HCT116 (cell line): ENCODE measurements around the gene CFDP1. TPM values are rescaled to one million over a fixed set of nuclear protein-coding genes. Genes with fewer than 3 reads are reported as not detected.

Experiments used
- ATAC-seq: fragments of 200-7000 bp; cut with Tn5 transposase; 2 replicates; pipeline ENCODE4 v1.9.1; 2020; ENCODE audit warnings: mild to moderate bottlenecking, moderate library complexity
- BruUV-seq: library from RNA; stranded (reverse); fragments of 400-500 nt; replicated peaks from 2 replicates; lab custom pipeline; 2021; lab: Mats Ljungman, UMichigan
- CTCF ChIA-PET: fragments of 300-600 bp; sonication (Branson Sonifier 250); formaldehyde crosslinking; loops from one replicate; lab custom pipeline; 2021; ENCODE audit warnings: antibody characterized with exemption; lab: Charles Lee
- POLR2A ChIA-PET: fragments of 300-600, 350-600 bp; sonication (Branson Sonifier 250); formaldehyde crosslinking; loops from one replicate; lab custom pipeline; 2021; ENCODE audit warnings: antibody characterized with exemption; lab: Charles Lee
- RAD21 ChIA-PET, 2 experiments: fragments of 300-600 bp; sonication (Branson Sonifier 250); formaldehyde crosslinking; loops; one replicate each; lab custom pipeline; 2023; ENCODE audit warnings: low total read pairs in 2 of 2; ENCODE audit not compliant: uncharacterized antibody in 2 of 2, unreplicated experiment in 2 of 2, low non-redundant PET in 1 of 2; lab: Charles Lee
- DNase-seq: peaks from one replicate; pipeline ENCODE4 v3.0.0-alpha.2; 2010; ENCODE audit warnings: low read depth, low spot score
- H2AFZ ChIP-seq: fragments of 200-600 bp; shearing (Covaris generic), sonication (generic); 2 replicates; pipeline ENCODE4 v1.6.1; 2017; ENCODE audit warnings: low read depth, mixed run types, mixed read lengths, antibody characterized with exemption, low read length; ENCODE audit not compliant: poor library complexity, severe bottlenecking
- H3K27ac ChIP-seq: 2 replicates; pipeline ENCODE4 v1.5.1; 2012; ENCODE audit warnings: low read depth, low read length
- H3K27me3 ChIP-seq: fragments of 200-600 bp; sonication (generic); 2 replicates; pipeline ENCODE4 v1.6.1; 2016; ENCODE audit warnings: mixed run types, low read length, mixed read lengths; ENCODE audit not compliant: insufficient read depth
- H3K36me3 ChIP-seq, 2 experiments: fragments of 200-500 bp in 1 of 2; fragments of 200-600 bp in 1 of 2; sonication (Bioruptor generic) in 1 of 2; sonication (generic) in 1 of 2; 2 replicates each; pipeline versions ENCODE4 v1.5.1 to v1.6.1; 2014 to 2016; ENCODE audit warnings: low read length in 2 of 2, inconsistent platforms in 1 of 2, mixed read lengths in 1 of 2, mixed run types in 1 of 2; ENCODE audit not compliant: insufficient read depth in 2 of 2, control insufficient read depth in 1 of 2
- H3K4me1 ChIP-seq, 2 experiments: fragments of 200-600 bp in 1 of 2; sonication (generic) in 1 of 2; 2 replicates each; pipeline versions ENCODE4 v1.5.1 to v1.6.1; 2012 to 2017; ENCODE audit warnings: low read length in 2 of 2, inconsistent platforms in 1 of 2, mild to moderate bottlenecking in 1 of 2, mixed read lengths in 1 of 2, mixed run types in 1 of 2, moderate library complexity in 1 of 2; ENCODE audit not compliant: insufficient read depth in 2 of 2, control insufficient read depth in 1 of 2
- H3K4me2 ChIP-seq: fragments of 200-600 bp; sonication (generic); 2 replicates; pipeline ENCODE4 v1.6.1; 2017; ENCODE audit warnings: mixed run types, low read length, mixed read lengths
- H3K4me3 ChIP-seq, 2 experiments: fragments of 200-600 bp in 1 of 2; sonication (generic) in 1 of 2; replicated peaks in 1 of 2; 2 replicates each; pipeline ENCODE4 v1.5.1; 2011 to 2016; ENCODE audit warnings: low read length in 2 of 2, control low read depth in 1 of 2, low read depth in 1 of 2, mild to moderate bottlenecking in 1 of 2, mixed read lengths in 1 of 2, mixed run types in 1 of 2
- H3K79me2 ChIP-seq: fragments of 200-600 bp; sonication (generic); 2 replicates; pipeline ENCODE4 v1.6.1; 2017; ENCODE audit warnings: mild to moderate bottlenecking, mixed run types, low read length, moderate library complexity, mixed read lengths; ENCODE audit not compliant: insufficient read depth
- H3K9ac ChIP-seq: fragments of 200-600 bp; sonication (generic); 2 replicates; pipeline ENCODE4 v1.6.1; 2016; ENCODE audit warnings: low read length, mixed read lengths
- H3K9me2 ChIP-seq: fragments of 200-600 bp; sonication (generic), shearing (Covaris generic); 2 replicates; pipeline ENCODE4 v1.6.1; 2017; ENCODE audit warnings: mixed run types, mild to moderate bottlenecking, moderate library complexity; ENCODE audit not compliant: insufficient read depth
- H3K9me3 ChIP-seq, 2 experiments: fragments of 200-500 bp in 1 of 2; fragments of 200-600 bp in 1 of 2; sonication (Bioruptor generic) in 1 of 2; sonication (generic) in 1 of 2; 2 replicates each; pipeline ENCODE4 v1.6.1; 2014 to 2017; ENCODE audit warnings: low read length in 2 of 2, mixed read lengths in 2 of 2, inconsistent platforms in 1 of 2, low read depth in 1 of 2, mild to moderate bottlenecking in 1 of 2, mixed run types in 1 of 2, moderate library complexity in 1 of 2; ENCODE audit not compliant: control insufficient read depth in 1 of 2, insufficient read depth in 1 of 2
- H4K20me1 ChIP-seq: fragments of 200-600 bp; sonication (generic), shearing (Covaris generic); 2 replicates; pipeline ENCODE4 v1.6.1; 2017; ENCODE audit warnings: mixed run types, mild to moderate bottlenecking, moderate library complexity; ENCODE audit not compliant: insufficient read depth
- CBX3 ChIP-seq: IDR thresholded peaks from 2 replicates; pipeline ENCODE4 v1.6.1; 2012; ENCODE audit warnings: low read depth
- CEBPB ChIP-seq: IDR thresholded peaks from 2 replicates; pipeline ENCODE4 v1.6.1; 2012; ENCODE audit warnings: low read depth
- CTCF ChIP-seq, 3 experiments: fragments of 200-600 bp in 1 of 3; sonication (generic) in 1 of 3; IDR thresholded peaks in 2 of 3; conservative IDR thresholded peaks in 1 of 3; 2 replicates each; pipeline ENCODE4 v1.5.1; 2012 to 2017; ENCODE audit warnings: low read depth in 2 of 3, low read length in 2 of 3, antibody characterized with exemption in 1 of 3, borderline replicate concordance in 1 of 3, control low read depth in 1 of 3, mild to moderate bottlenecking in 1 of 3, mixed read lengths in 1 of 3, mixed run types in 1 of 3, moderate library complexity in 1 of 3; ENCODE audit not compliant: insufficient read depth in 1 of 3
- EGR1 ChIP-seq: IDR thresholded peaks from 2 replicates; pipeline ENCODE4 v1.6.1; 2012; ENCODE audit warnings: low read depth
- ELF1 ChIP-seq: IDR thresholded peaks from 2 replicates; pipeline ENCODE4 v1.6.1; 2012; ENCODE audit warnings: low read depth, borderline replicate concordance
- EZH2 ChIP-seq: fragments of 200-600 bp; sonication (generic); IDR thresholded peaks from 2 replicates; pipeline ENCODE4 v1.6.1; 2017; ENCODE audit warnings: antibody characterized with exemption, mixed run types
- JUND ChIP-seq: IDR thresholded peaks from 2 replicates; pipeline ENCODE4 v1.6.1; 2012
- POLR2A ChIP-seq: IDR thresholded peaks from 2 replicates; pipeline ENCODE4 v1.7.0; 2011; ENCODE audit warnings: borderline replicate concordance; ENCODE audit not compliant: insufficient read depth, insufficient read length; ENCODE audit errors: extremely low read depth
- POLR2AphosphoS5 ChIP-seq: IDR thresholded peaks from 2 replicates; pipeline ENCODE4 v1.6.1; 2011; ENCODE audit warnings: mild to moderate bottlenecking, low read depth, low read length, moderate library complexity
- RAD21 ChIP-seq: IDR thresholded peaks from 2 replicates; pipeline ENCODE4 v1.6.1; 2012; ENCODE audit warnings: low read depth, mild to moderate bottlenecking
- REST ChIP-seq: IDR thresholded peaks from 2 replicates; pipeline ENCODE4 v1.6.1; 2012; ENCODE audit warnings: low read depth
- SP1 ChIP-seq: IDR thresholded peaks from 2 replicates; pipeline ENCODE4 v1.6.1; 2012; ENCODE audit warnings: low read depth
- SRF ChIP-seq: IDR thresholded peaks from 2 replicates; pipeline ENCODE4 v1.6.1; 2012; ENCODE audit warnings: low read depth
- TCF7L2 ChIP-seq: IDR thresholded peaks from 2 replicates; pipeline ENCODE4 v1.7.0; 2011; ENCODE audit warnings: borderline replicate concordance, inconsistent platforms; ENCODE audit not compliant: insufficient read depth, insufficient read length; ENCODE audit errors: extremely low read depth
- YY1 ChIP-seq: IDR thresholded peaks from 2 replicates; pipeline ENCODE4 v1.6.1; 2011; ENCODE audit warnings: low read length, low read depth, moderate library complexity, mild to moderate bottlenecking; ENCODE audit not compliant: insufficient replicate concordance; ENCODE audit errors: extremely low read depth
- ZBTB33 ChIP-seq: IDR thresholded peaks from 2 replicates; pipeline ENCODE4 v1.6.1; 2011; ENCODE audit warnings: mild to moderate bottlenecking, low read length, moderate library complexity; ENCODE audit not compliant: insufficient replicate concordance; ENCODE audit errors: extremely low read depth
- ZFX ChIP-seq: fragments of 450-650 bp; IDR thresholded peaks from 2 replicates; pipeline ENCODE4 v1.6.1; 2017
- intact Hi-C: fragments of 100-400 bp; cut with micrococcal nuclease; formaldehyde crosslinking; loops from 2 replicates; pipeline ENCODE4 v1.10.0; 2022
- total RNA-seq: library from RNA; stranded (reverse); gene quantifications from one replicate; pipeline ENCODE4 v1.2.1, GENCODE V29; 2021; ENCODE audit not compliant: unreplicated experiment
- TF ChIP-seq, protein P1 (sequence below): IDR thresholded peaks from 2 replicates; pipeline ENCODE4 v1.6.1; 2012
- TF ChIP-seq, protein P2 (sequence below): IDR thresholded peaks from 2 replicates; pipeline ENCODE4 v1.6.1; 2012

CFDP1 gene
- total RNA-seq, 1 experiment from 2014 or later, result 45.3 TPM

DNA sequence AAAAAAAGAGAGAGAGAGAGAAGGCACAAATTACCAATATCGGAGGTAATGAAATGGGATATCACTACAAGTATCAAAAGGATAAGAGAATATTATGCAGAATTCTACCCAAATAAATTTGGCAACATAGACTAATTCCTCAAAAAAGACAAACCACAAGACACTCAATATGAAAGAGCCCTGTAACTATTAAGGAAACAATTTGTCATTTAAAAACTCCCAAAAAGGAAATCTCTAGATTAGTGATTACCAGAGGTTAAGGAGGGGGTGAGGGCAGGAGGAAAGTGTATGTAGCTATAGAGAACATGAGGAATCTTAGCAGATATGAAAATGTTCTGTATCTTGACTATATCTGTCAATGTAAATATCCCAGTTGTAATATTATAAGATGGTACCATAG lies 54.0 kb downstream of the CFDP1 start:
- H4K20me1 ChIP-seq, result no peaks in the 10 kb centered on the region
- CTCF ChIA-PET, result interaction anchor here (0.7 kb wide), 1 partner anchor 146 kb away, joined by 3 read pairs; no protein-coding TSS in a partner anchor
- H3K27me3 ChIP-seq, result no peaks in the 10 kb centered on the region
- peaks cover 0 to 3% of the 10 kb centered on the region in 2 experiments; a peak in 1 of 4 replicates for H3K36me3 ChIP-seq
- H3K4me1 ChIP-seq, result peaks cover 0 to 11% of the 10 kb centered on the region in 2 experiments; a peak in 1 of 4 replicates
- no peak overlapping the region for H3K9ac ChIP-seq
- POLR2A ChIA-PET, result no interaction called here
- no peak overlapping the region for H3K4me2 ChIP-seq
- H3K79me2 ChIP-seq, result no peaks in the 10 kb centered on the region
- TF ChIP-seq JUND (no peak), CTCF (IDR thresholded peaks at IDR 0.05 in 2 of 3, conservative IDR thresholded peaks at IDR 0.05 in 1 of 3; ENCODE audit: borderline replicate concordance in 1 of 3, insufficient read depth in 1 of 3, low read depth in 2 of 3, low read length in 2 of 3) (no peak), POLR2AphosphoS5 (no peak), SP1 (no peak), SRF (no peak), ELF1 (no peak), YY1 (no peak), ZBTB33 (no peak), CBX3 (no peak), RAD21 (no peak), EGR1 (no peak), ZFX (no peak), TCF7L2 (no peak), CEBPB (no peak), EZH2 (no peak), POLR2A (no peak), REST (no peak)
- TF ChIP-seq, protein P1, sequence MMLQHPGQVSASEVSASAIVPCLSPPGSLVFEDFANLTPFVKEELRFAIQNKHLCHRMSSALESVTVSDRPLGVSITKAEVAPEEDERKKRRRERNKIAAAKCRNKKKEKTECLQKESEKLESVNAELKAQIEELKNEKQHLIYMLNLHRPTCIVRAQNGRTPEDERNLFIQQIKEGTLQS, result no peak
- TF ChIP-seq, protein P2, sequence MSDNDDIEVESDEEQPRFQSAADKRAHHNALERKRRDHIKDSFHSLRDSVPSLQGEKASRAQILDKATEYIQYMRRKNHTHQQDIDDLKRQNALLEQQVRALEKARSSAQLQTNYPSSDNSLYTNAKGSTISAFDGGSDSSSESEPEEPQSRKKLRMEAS, result no peak
- no peaks in the 10 kb centered on the region for H3K9me2 ChIP-seq
- no peak overlapping the region for H2AFZ ChIP-seq
- no peaks in the 10 kb centered on the region for H3K9me3 ChIP-seq
- RAD21 ChIA-PET, result no interaction called here
- intact Hi-C loops, result no loop called here
- DNase-seq, result no peak
- BruUV-seq, result no TSS peak
- H3K27ac ChIP-seq, result no peak overlapping the region
- H3K4me3 ChIP-seq, result no peak overlapping the region
- no peak for ATAC-seq
